HG03520 (cell line): ENCODE data around the gene LIN9.
"Not testable (repeated sequence)": the region's sequence is repeated elsewhere in the genome, so short reads cannot be mapped to it uniquely, and the experiment has no call there.

Source experiments
- ATAC-seq: cut with Tn5 transposase; IDR thresholded peaks from one replicate; pipeline ENCODE4 v1.9.1; 2021; ENCODE audit warnings: mild to moderate bottlenecking, moderate library complexity; ENCODE audit not compliant: unreplicated experiment

The LIN9 gene, protein sequence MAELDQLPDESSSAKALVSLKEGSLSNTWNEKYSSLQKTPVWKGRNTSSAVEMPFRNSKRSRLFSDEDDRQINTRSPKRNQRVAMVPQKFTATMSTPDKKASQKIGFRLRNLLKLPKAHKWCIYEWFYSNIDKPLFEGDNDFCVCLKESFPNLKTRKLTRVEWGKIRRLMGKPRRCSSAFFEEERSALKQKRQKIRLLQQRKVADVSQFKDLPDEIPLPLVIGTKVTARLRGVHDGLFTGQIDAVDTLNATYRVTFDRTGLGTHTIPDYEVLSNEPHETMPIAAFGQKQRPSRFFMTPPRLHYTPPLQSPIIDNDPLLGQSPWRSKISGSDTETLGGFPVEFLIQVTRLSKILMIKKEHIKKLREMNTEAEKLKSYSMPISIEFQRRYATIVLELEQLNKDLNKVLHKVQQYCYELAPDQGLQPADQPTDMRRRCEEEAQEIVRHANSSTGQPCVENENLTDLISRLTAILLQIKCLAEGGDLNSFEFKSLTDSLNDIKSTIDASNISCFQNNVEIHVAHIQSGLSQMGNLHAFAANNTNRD

DNA sequence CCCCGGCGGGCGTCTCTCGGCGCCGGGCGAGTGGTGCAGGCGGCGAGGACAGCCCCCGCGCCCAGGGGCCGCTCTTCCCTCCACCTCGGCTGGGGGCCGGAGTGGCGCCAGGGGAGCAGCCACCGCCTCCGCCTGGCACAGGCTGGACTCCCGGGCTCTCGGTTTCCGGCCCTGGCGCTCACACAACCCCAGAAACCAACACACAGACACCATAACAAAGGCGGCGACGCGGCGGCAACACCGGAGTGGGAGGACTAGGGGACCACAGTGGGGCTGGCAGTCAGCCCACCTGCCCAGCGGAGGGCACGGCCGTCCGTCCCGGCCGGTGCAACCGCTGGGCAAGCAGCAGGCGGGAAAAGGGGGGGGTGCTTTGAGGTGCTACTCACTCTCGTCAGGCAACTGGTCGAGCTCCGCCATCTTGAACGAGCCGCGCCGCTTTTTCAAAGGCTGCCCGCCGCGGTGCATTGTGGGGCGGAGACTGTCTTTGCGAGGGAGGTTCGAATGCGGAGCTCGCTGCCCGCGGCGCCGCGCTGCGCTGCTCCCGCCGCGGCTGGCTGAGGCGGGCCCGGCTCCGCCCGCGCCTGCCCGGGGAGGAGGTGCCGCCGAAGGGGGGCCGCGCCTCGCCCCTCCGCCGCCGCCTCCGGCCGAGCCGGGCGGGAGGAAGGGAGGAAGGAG, at the start of gene LIN9:
LIN9 (minus strand) TSS at position 442 of the 675 bp plus-strand sequence; CDS start at position 417, 25 bp downstream.
- peak; percentile 72 for ATAC-seq

DNA sequence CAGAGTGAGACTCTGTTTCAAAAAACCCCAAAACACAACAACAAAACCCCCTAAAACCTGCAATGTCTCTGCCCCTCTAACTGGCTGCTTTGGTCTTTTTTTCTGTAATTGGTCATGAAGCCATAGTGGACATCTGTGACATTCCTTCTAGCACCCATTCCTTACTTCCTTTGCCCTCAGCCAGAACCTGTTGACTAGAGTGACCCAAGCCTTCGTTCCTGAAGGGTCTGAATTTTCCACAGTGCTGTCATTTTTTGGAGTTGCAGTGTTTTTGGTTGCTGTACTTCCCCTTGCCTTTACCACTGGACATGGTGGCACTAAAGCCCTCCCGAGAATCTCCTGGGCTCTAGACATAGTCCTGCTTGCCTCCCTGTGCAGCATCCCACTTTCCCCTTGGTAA, 48.5 kb upstream of the LIN9 start:
- ATAC-seq: no peak

- ATAC-seq: no peak
Measured at GRCh38 chr1:226355669-226356551, 46.9 kb upstream of the LIN9 start.

DNA sequence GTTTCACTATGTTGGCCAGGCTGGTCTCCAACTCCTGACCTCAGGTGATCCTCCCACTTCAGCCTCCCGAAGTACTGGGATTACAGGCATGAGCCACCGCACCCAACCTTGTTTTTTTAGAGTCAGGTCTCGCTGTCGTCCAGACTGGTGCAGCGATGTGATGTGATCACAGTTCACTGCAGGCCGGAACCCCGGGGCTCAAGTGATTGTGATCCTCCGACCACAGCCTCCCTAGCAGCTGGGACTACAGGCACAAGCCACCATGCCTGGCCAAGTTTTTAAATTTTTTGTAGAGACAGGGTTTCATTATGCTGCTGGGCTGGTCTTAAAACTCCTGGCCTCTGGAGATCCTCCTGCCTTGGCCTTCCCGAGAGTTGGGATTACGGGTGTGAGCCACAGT, 46.1 kb upstream of the LIN9 start:
- ATAC-seq: no peak

DNA sequence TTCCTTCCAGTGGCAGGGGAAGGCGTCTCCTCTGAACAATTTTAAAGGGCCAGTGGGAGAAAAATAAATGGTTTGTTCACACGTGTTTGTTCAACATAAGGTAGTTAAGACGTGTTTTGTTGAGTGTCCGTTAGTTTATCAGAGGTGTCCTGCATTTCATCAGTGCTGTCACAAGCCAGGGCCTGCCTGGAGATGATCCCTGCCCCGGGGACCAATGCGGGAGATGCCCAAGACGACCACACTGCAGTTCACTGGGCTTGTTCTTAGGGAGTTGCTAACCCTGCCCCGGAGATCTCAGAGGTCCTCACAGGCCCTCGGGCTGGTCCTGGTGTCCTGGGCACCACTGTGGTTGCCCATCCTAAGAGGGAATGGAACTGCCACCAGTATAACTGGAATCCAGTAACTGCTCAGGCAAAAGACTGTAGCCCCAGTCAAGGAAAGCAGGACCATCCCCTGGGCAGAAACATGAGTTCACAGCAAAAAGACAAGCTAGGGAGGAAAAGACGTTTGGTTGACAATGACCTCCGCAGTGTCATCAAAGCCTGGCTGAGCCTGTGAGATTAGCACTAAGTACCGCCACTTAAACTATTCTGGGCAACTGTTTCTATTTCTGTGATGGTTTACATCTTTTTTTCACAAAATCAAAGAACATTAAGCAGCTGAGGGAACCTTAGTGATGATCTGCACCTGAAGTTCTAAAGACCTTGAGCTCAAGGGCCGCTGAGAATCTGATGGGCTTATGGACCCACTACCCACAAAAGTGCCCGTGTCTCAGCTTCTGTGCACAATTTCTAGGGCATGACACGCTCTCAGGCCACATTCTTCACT, 44.9 kb upstream of the LIN9 start:
- ATAC-seq: no peak

- ATAC-seq: no peak
Measured at GRCh38 chr1:226351709-226352108, 42.7 kb upstream of the LIN9 start.

DNA sequence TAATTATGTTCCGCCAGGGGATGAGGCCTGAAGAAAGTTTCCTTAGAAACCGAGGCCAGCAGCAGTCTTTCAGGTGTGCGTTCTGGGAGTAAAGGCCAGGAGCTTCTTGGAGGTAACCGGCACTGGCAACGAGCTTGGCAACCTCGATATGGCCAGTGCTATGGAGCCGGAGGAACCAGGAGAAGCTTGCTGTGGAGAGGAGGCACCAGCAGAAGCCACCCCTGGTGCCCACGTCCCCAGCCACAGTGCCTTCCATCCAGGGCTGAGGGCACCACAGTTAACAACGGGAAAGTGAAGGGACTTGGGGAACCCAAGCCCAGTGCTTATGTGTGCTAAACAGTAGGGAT, 41.5 kb upstream of the LIN9 start:
- no peak for ATAC-seq

DNA sequence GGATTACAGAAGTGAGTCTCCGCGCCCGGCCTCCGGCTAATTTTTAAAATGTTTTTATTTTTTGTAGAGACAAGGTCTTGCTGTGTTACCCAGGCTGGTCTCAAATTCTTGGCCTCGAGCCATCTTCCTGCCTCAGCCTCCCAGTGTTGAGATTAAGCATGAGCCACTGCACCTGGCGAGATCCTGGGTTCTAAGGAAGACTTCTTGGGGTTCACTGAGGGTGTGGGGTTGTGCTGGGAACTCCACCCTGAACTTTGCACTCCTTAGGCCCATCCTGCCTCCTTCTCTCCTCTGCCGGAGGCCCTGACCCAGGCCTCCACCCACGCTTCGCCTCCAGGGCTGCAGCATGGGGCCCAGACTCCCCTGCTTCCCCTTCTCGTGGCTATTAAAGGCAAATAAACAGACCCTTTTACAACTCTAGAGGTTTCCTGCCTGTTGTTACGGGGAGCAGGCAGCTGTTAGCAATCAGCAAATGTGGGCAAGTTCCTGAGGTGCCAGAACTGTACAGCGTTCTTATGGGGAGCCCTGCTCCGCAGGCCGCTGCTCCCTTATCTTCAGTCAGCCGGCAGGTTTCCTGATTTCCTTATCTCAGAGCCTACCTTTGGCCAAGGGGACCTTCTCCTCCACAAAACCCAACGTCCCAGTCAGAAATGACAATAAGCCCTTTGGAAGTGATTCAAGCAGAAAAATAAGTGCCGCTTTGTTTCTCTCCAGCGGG, 41.0 kb upstream of the LIN9 start:
- ATAC-seq: peak; percentile 61

- ATAC-seq: no peak
Measured at GRCh38 chr1:226349081-226349480, 40.1 kb upstream of the LIN9 start.

DNA sequence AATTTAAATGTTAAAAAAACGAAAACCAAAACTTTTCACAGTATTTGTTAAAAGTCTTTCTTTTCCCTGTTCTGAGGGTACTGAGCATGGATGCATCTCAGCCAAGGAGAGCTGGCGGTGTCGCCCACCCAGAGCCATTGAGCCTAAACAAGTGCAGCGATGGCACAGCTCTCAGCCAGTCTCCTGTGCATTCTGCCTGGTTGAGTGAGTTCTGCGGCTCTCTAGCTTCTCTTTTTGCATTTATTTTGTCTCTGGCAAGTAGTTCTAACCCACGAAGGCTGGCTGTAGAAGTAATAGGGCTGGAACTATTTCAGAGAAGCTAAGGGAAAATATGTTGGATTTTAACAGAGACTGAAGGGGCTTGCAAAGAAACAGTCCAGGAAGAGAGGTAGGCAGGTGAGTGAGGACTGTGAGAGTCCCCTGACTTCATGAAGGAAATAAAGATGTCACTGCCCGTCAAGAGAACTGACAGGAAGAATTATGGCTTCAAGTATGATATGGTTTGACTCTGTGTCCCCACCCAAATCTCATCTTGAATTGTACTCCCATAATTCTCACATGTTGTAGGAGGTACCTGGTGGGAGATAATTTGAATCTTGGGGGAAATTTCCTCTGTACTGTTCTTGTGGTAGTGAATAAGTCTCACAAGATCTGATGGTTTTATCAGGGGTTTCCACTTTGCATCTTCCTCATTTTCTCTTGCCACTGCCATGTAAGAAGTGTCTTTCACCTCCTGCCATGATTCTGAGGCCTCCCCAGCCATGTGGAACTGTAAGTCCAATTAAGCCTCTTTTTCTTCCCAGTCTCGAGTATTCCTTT, 35.7 kb upstream of the LIN9 start:
- ATAC-seq: no peak

DNA sequence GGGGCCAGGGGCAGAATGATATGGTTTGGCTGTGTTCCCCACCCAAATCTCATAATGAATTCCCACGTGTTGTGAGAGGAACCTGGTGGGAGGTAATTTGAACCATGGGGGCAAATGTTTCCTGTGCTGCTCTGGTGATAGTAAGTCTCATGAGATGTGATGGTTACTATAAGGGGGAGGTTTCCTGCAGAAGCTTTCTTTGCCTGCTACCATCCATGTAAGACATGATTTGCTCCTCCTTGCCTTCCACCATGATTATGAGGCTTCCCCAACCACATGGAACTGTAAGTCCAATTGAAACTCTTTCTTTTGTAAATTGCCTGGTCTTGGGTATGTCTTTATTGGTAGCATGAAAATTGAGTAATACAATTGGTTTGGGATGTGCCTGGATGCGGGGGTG, 33.7 kb upstream of the LIN9 start:
- no peak for ATAC-seq

DNA sequence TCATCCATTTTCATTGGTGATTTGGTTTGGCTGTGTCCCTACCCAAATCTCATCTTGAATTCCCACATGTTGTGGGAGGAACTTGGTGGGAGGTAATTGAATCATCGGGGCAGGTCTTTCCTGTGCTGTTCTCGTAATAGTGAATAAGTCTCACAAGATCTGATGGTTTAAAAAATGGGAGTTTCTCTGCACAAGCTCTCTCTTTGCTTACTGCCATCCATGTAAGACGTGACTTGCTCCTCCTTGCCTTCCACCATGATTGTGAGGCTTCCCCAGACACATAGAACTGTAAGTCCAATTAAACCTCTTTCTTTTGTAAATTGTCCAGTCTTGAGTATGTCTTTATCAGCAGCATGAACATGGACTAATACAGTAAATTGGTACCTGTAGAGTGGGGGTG, 31.1 kb upstream of the LIN9 start:
- ATAC-seq: not testable (repeated sequence)

GRCh38 chr1:226337276-226337875, 28.4 kb upstream of the LIN9 start:
- ATAC-seq: no peak

- ATAC-seq: no peak
Measured at GRCh38 chr1:226335661-226336060, 26.7 kb upstream of the LIN9 start.

DNA sequence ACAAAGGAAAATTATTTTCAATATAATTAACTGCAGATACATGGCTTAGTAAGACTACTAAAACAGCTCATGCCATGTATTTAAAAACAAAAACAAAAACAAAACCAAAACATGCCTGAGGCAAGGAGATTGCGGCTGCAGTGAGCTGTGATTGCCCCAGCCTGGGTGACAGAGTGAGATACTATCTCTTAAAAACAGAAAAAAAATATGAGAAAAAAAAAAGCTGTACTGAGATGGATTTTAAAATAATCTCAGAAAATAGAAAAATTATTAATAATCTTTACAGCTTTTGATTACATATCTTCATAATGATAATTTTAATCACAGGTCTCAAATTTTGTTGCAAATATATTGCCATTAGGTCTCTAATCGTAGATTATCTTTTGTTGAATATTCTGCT, 24.0 kb upstream of the LIN9 start:
- no peak for ATAC-seq

GRCh38 chr1:226329237-226329636, 20.3 kb upstream of the LIN9 start:
- no peak for ATAC-seq

DNA sequence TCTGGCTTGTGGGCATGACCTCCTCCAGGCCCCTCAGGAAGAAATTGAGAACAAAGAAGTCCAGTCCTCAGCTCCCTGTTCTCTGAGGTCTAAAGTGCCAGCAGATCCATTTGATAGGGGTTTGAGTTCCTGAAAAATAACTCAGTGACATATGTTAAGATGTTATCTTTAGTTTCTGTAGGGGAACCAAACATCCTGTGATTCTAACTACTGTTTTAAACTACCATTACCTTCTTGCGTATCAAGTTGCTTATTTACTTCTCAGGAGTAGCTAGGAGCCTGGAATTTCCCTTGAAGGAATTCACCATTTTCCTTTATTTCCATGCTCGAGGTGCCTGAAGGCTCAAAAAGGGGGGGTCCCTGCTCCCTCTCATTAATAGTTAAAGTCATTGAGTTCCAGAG, 18.8 kb upstream of the LIN9 start:
- ATAC-seq: no peak

DNA sequence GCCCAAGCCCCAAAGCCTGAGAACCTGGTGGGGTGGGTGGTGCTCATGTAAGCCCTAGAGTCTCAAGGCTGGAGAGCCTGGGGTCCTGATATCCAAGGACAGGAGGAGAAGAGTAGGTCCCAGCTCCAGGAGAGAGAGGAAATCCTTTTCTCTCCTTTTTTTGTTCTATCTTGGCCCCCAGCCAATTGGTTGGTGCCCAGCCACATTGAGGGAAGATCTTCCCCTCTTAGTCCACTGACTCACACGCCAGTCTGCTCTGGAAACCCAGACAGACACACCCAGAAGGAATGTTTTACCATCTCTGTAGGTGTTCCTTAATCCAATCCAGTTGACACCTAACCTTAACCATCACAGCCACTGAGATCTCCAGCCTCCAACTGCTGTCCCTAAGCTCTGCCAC, 16.2 kb upstream of the LIN9 start:
- ATAC-seq: no peak

GRCh38 chr1:226324479-226324878, 15.5 kb upstream of the LIN9 start:
- ATAC-seq: no peak
